OCI-LY7 (cell line): ENCODE data around the gene C6orf118. TPM values are rescaled to one million over a fixed set of nuclear protein-coding genes. Genes with fewer than 3 reads are reported as not detected.

Experiments used
- Bru-seq: library from RNA; stranded (reverse); fragments of 400-500 nt; gene quantifications from one replicate; lab custom pipeline; 2021; lab: Mats Ljungman, UMichigan
- BruChase-seq, 2 experiments: library from RNA; stranded (reverse); fragments of 400-500 nt; gene quantifications; one replicate each; lab custom pipeline; 2021; lab: Mats Ljungman, UMichigan
- BruUV-seq: library from RNA; stranded (reverse); fragments of 400-500 nt; replicated peaks from 2 replicates; lab custom pipeline; 2021; lab: Mats Ljungman, UMichigan
- CTCF ChIA-PET: fragments of 300-600 bp; sonication (Branson Sonifier 250); formaldehyde crosslinking; loops from one replicate; lab custom pipeline; 2022; ENCODE audit warnings: antibody characterized with exemption; ENCODE audit not compliant: unreplicated experiment; lab: Charles Lee
- POLR2A ChIA-PET: fragments of 300-600 bp; sonication (Branson Sonifier 250); formaldehyde crosslinking; loops from one replicate; lab custom pipeline; 2022; ENCODE audit warnings: antibody characterized with exemption; lab: Charles Lee
- DNase-seq: peaks from one replicate; pipeline ENCODE4 v3.0.0-alpha.2; 2015; ENCODE audit warnings: low spot score
- H2AFZ ChIP-seq: fragments of 200-600 bp; sonication (generic), shearing (Covaris generic); 2 replicates; pipeline ENCODE4 v1.6.1; 2014; ENCODE audit warnings: mild to moderate bottlenecking, antibody characterized with exemption, low read length, moderate library complexity
- H3K27ac ChIP-seq: fragments of 200-600 bp; sonication (generic); 2 replicates; pipeline ENCODE4 v1.5.1; 2014; ENCODE audit warnings: mixed run types, low read depth, mild to moderate bottlenecking, moderate library complexity, low read length, inconsistent platforms; ENCODE audit not compliant: poor library complexity, severe bottlenecking
- H3K36me3 ChIP-seq: fragments of 200-600 bp; sonication (generic); 2 replicates; pipeline ENCODE4 v1.6.1; 2014; ENCODE audit warnings: mild to moderate bottlenecking, antibody characterized with exemption, low read length, moderate library complexity, mixed read lengths; ENCODE audit not compliant: insufficient read depth
- H3K4me1 ChIP-seq: fragments of 200-600 bp; sonication (generic); 2 replicates; pipeline ENCODE4 v1.5.1; 2014; ENCODE audit warnings: mild to moderate bottlenecking, low read length; ENCODE audit not compliant: insufficient read depth, poor library complexity, severe bottlenecking
- H3K4me2 ChIP-seq: fragments of 200-600 bp; sonication (generic); 2 replicates; pipeline ENCODE4 v1.6.1; 2014; ENCODE audit warnings: mild to moderate bottlenecking, low read length
- H3K4me3 ChIP-seq: fragments of 200-600 bp; sonication (generic); 2 replicates; pipeline ENCODE4 v1.5.1; 2014; ENCODE audit warnings: mild to moderate bottlenecking, low read depth, low read length; ENCODE audit not compliant: poor library complexity, severe bottlenecking
- H3K79me2 ChIP-seq: fragments of 200-600 bp; sonication (generic); 2 replicates; pipeline ENCODE4 v1.6.1; 2016; ENCODE audit warnings: low read depth, mild to moderate bottlenecking, low read length, moderate library complexity, mixed read lengths; ENCODE audit not compliant: insufficient read depth
- H3K9me2 ChIP-seq: fragments of 200-600 bp; sonication (generic); 2 replicates; pipeline ENCODE4 v1.6.1; 2016; ENCODE audit warnings: mild to moderate bottlenecking, low read length, mixed read lengths; ENCODE audit not compliant: insufficient read depth
- H3K9me3 ChIP-seq: fragments of 200-600 bp; sonication (generic); 2 replicates; pipeline ENCODE4 v1.6.1; 2014; ENCODE audit warnings: mild to moderate bottlenecking, mixed run types, low read length, mixed read lengths
- H4K20me1 ChIP-seq: fragments of 200-600 bp; sonication (generic); 2 replicates; pipeline ENCODE4 v1.6.1; 2014; ENCODE audit warnings: mild to moderate bottlenecking, antibody characterized with exemption, low read length, moderate library complexity, mixed read lengths; ENCODE audit not compliant: insufficient read depth
- CTCF ChIP-seq: fragments of 200-600 bp; sonication (generic); conservative IDR thresholded peaks from 2 replicates; pipeline ENCODE4 v1.5.1; 2014; ENCODE audit warnings: mild to moderate bottlenecking, antibody characterized with exemption, low read length, moderate library complexity, mixed read lengths
- EZH2phosphoT487 ChIP-seq: fragments of 200-600 bp; sonication (generic); IDR thresholded peaks from 2 replicates; pipeline ENCODE4 v1.6.1; 2018; ENCODE audit warnings: low read depth, borderline replicate concordance, mild to moderate bottlenecking, mixed run types, antibody characterized with exemption, low read length, moderate library complexity, mixed read lengths
- intact Hi-C: fragments of 100-400 bp; cut with micrococcal nuclease; formaldehyde crosslinking; loops from one replicate; pipeline ENCODE4 v1.10.0; 2022; ENCODE audit not compliant: unreplicated experiment
- long read RNA-seq: library from polyadenylated mRNA; stranded (forward); transcript quantifications from one replicate; pipeline ENCODE4 v2.0.0, GENCODE V29; 2022
- total RNA-seq, 2 experiments: library from RNA; depleted of rRNA in 1 of 2; stranded (reverse); fragments of >200 nt in 1 of 2; shearing (Covaris generic) in 1 of 2; gene quantifications; 2 replicates each; pipeline ENCODE4 v1.2.3, GENCODE V29; 2014 to 2022

Gene C6orf118
- not detected in 2 replicates for total RNA-seq (2014; rRNA removed; shearing (Covaris generic))
- not detected in 2 replicates for total RNA-seq (2022)
- percentile 3 among the genes with signal in this experiment for Bru-seq, nascent RNA
- not detected for BruChase-seq, experiment 1, labeled RNA remaining after a 6-hour chase
- BruChase-seq, experiment 2, labeled RNA remaining after a 2-hour chase: not detected
- long read RNA-seq: 0 reads

- Histone ChIP-seq H3K4me2 (no peak within 1 kb of the TSS), H3K4me3 (no peak within 1 kb of the TSS), H3K9me3 (no peaks in the 10 kb centered on the region), H3K36me3 (no peaks in the 10 kb centered on the region), H3K27ac (no peak within 1 kb of the TSS), H3K4me1 (no peaks in the 10 kb centered on the region), H3K9me2 (no peaks in the 10 kb centered on the region), H3K79me2 (no peaks in the 10 kb centered on the region), H2AFZ (no peak within 1 kb of the TSS), H4K20me1 (no peaks in the 10 kb centered on the region)
- intact Hi-C loops: no loop called here
- DNase-seq: no peak
- TF ChIP-seq CTCF (no peak), EZH2phosphoT487 (no peak)
- POLR2A ChIA-PET: no interaction called here
- CTCF ChIA-PET: no interaction called here
- BruUV-seq: no TSS peak
Observed at GRCh38 chr6:165308926-165309731, at the start of gene C6orf118. C6orf118 (minus strand) TSS chr6:165309605; CDS start chr6:165309586, 19 bp downstream.

GRCh38 chr6:165345700-165346099, 36.3 kb upstream of the C6orf118 start:
- Histone ChIP-seq H4K20me1 (no peaks in the 10 kb centered on the region), H3K4me2 (no peak overlapping the region), H3K4me3 (no peak overlapping the region), H3K9me2 (no peaks in the 10 kb centered on the region), H2AFZ (no peak overlapping the region), H3K79me2 (no peaks in the 10 kb centered on the region), H3K9me3 (no peaks in the 10 kb centered on the region), H3K4me1 (no peaks in the 10 kb centered on the region), H3K27ac (no peak overlapping the region), H3K36me3 (no peaks in the 10 kb centered on the region)
- ChIA-PET CTCF (no interaction called here), POLR2A (no interaction called here)
- DNase-seq: no peak
- intact Hi-C loops: no loop called here
- no peak for TF ChIP-seq CTCF
- TF ChIP-seq EZH2phosphoT487: no peak
- no TSS peak for BruUV-seq

DNA sequence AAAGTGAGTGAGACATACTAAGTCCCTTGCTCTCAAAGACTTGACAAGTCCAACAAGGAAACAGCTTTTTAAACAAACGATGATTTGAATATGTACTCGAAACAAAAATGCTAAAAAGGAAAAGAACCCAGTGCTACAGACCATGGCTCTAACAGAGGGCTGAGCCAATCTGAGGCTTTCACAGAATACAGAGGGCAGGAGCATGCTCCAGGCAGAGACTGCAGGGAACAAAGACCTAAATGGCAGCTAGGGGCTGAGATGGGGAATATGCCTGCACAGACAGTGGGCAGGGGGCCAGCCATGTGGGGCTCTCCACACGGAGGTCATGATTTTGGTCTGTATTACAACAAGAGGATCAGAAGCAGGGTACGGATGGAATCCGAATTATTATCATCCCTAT, 31.1 kb upstream of the C6orf118 start:
- H2AFZ ChIP-seq: no peak overlapping the region
- BruUV-seq: no TSS peak
- H3K4me3 ChIP-seq: no peak overlapping the region
- no peaks in the 10 kb centered on the region for H3K36me3 ChIP-seq
- no peak for TF ChIP-seq CTCF
- no peak for TF ChIP-seq EZH2phosphoT487
- no peaks in the 10 kb centered on the region for H3K9me2 ChIP-seq
- H3K27ac ChIP-seq: no peak overlapping the region
- no peaks in the 10 kb centered on the region for H3K4me1 ChIP-seq
- H3K79me2 ChIP-seq: no peaks in the 10 kb centered on the region
- no peaks in the 10 kb centered on the region for H4K20me1 ChIP-seq
- intact Hi-C loops: no loop called here
- CTCF ChIA-PET: no interaction called here
- H3K9me3 ChIP-seq: no peaks in the 10 kb centered on the region
- H3K4me2 ChIP-seq: no peak overlapping the region
- no peak for DNase-seq
- POLR2A ChIA-PET: interaction anchor here (0.6 kb wide), 1 partner anchor 22 kb away, joined by 3 read pairs; no protein-coding TSS in a partner anchor
